PC-3 (cell line): Measurements from ENCODE around the gene PTPMT1. TPM values are rescaled to one million over a fixed set of nuclear protein-coding genes. Genes with fewer than 3 reads are reported as not detected.

ENCODE experiments used
- ATAC-seq: fragments of 200-7000 bp; cut with Tn5 transposase; 2 replicates; pipeline ENCODE4 v1.9.1; 2020; ENCODE audit warnings: mild to moderate bottlenecking, moderate library complexity
- BruUV-seq: library from RNA; stranded (reverse); fragments of 400-500 nt; replicated peaks from 2 replicates; lab custom pipeline; 2021; lab: Mats Ljungman, UMichigan
- CTCF ChIA-PET: fragments of 300-600 bp; sonication (Branson Sonifier 250); formaldehyde crosslinking; loops from one replicate; lab custom pipeline; 2022; ENCODE audit warnings: antibody characterized with exemption; lab: Charles Lee
- POLR2A ChIA-PET: fragments of 300-600 bp; sonication (Branson Sonifier 250); formaldehyde crosslinking; loops from one replicate; lab custom pipeline; 2022; ENCODE audit warnings: antibody characterized with exemption; ENCODE audit not compliant: unreplicated experiment; lab: Charles Lee
- DNase-seq: peaks from one replicate; pipeline ENCODE4 v3.0.0-alpha.2; 2015
- H2AFZ ChIP-seq: fragments of 300-600 bp; sonication (generic); 2 replicates; pipeline ENCODE4 v1.6.0; 2016; ENCODE audit warnings: antibody characterized with exemption, low read length
- H3F3A ChIP-seq: fragments of 300-600 bp; sonication (generic); one replicate; pipeline ENCODE4 v1.6.0; 2017; ENCODE audit warnings: antibody characterized with exemption, low read length, control low read depth, mild to moderate bottlenecking; ENCODE audit not compliant: unreplicated experiment
- H3K27ac ChIP-seq: fragments of 300-600 bp; sonication (generic); 2 replicates; pipeline ENCODE4 v1.5.1; 2016; ENCODE audit warnings: mild to moderate bottlenecking, low read length
- H3K27me3 ChIP-seq: fragments of 300-600 bp; sonication (generic); 2 replicates; pipeline ENCODE4 v1.6.1; 2016; ENCODE audit warnings: low read length, mixed read lengths
- H3K36me3 ChIP-seq: fragments of 300-600 bp; sonication (generic); 2 replicates; pipeline ENCODE4 v1.6.1; 2016; ENCODE audit warnings: low read depth, mixed run types, low read length, mixed read lengths
- H3K4me1 ChIP-seq: fragments of 300-600 bp; sonication (generic); 2 replicates; pipeline ENCODE4 v1.5.1; 2016; ENCODE audit warnings: low read length; ENCODE audit not compliant: insufficient read depth
- H3K4me2 ChIP-seq: fragments of 300-600 bp; sonication (generic); 2 replicates; pipeline ENCODE4 v1.6.0; 2016; ENCODE audit warnings: low read length
- H3K4me3 ChIP-seq: fragments of 300-600 bp; sonication (generic); 2 replicates; pipeline ENCODE4 v1.5.1; 2016; ENCODE audit warnings: mild to moderate bottlenecking, low read length, mixed read lengths
- H3K79me2 ChIP-seq: fragments of 300-600 bp; sonication (generic); 2 replicates; pipeline ENCODE4 v1.6.1; 2017; ENCODE audit warnings: low read length, mixed read lengths
- H3K9ac ChIP-seq: fragments of 300-600 bp; sonication (generic); 2 replicates; pipeline ENCODE4 v1.6.0; 2016; ENCODE audit warnings: mild to moderate bottlenecking, low read length
- H3K9me2 ChIP-seq: fragments of 300-600 bp; sonication (generic); replicated peaks from 2 replicates; pipeline ENCODE4 v1.6.1; 2016; ENCODE audit warnings: mixed run types, low read length, mixed read lengths
- H3K9me3 ChIP-seq: fragments of 300-600 bp; sonication (generic); 2 replicates; pipeline ENCODE4 v1.6.1; 2016; ENCODE audit warnings: low read length, mixed read lengths
- H4K20me1 ChIP-seq: fragments of 300-600 bp; sonication (generic); 2 replicates; pipeline ENCODE4 v1.6.1; 2016; ENCODE audit warnings: low read length, mixed read lengths
- EZH2 ChIP-seq: fragments of 300-600 bp; sonication (generic); IDR thresholded peaks from one replicate; pipeline ENCODE4 v1.6.1; 2017; ENCODE audit warnings: antibody characterized with exemption, mild to moderate bottlenecking, low read length; ENCODE audit not compliant: unreplicated experiment
- EZH2phosphoT487 ChIP-seq: fragments of 300-600 bp; sonication (generic); IDR thresholded peaks from 2 replicates; pipeline ENCODE4 v1.6.1; 2018; ENCODE audit warnings: mild to moderate bottlenecking, antibody characterized with exemption, low read length, borderline replicate concordance
- intact Hi-C: fragments of 100-400 bp; cut with micrococcal nuclease; formaldehyde crosslinking; loops from 2 replicates; pipeline ENCODE4 v1.9.0; 2023
- total RNA-seq: library from RNA; depleted of rRNA; stranded (reverse); fragments of >200 nt; gene quantifications from 2 replicates; pipeline ENCODE4 v1.2.3, GENCODE V29; 2014
- TF ChIP-seq, protein P1 (sequence below): fragments of 300-600 bp; sonication (generic); conservative IDR thresholded peaks from 2 replicates; pipeline ENCODE4 v1.5.1; 2017; ENCODE audit warnings: antibody characterized with exemption, low read depth, mild to moderate bottlenecking, low read length

The PTPMT1 gene
- total RNA-seq, 1 experiment from 2014 or later = 212 TPM

DNA sequence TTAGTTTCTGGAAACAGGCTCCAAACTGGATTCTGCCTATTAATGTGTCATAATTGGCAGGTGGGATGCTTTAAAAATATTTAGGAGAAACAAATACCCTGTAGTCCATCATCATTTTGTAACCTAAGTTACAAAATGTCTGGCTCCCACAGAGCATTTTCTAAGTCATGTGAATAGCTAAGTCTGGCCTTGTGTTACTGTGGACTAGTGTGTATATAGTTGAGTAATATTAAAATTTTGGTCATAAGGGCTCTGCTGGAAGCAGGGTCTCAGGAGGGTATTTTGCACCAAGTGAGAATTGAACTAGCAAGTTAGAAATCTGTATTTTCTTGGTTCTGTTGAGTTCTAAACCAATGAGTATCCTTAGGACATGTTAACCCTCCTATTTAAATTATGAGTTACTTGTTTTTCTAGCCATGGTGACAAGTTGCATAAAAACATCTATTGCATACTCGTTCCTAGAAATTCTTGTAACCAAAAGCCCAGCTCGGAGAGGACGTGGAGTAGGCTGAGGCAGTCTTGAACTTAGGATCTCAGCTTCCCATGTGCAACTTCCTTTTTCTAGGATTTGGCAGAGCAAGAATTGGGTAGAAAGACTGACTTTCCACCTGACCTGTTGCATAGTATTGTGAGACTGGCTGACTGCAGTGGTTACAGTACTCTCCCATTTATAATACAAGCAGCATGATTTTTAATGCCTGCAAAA, 5.4 kb downstream of the PTPMT1 start:
- H3K27me3 ChIP-seq = no peaks in the 10 kb centered on the region
- H3K36me3 ChIP-seq = peaks cover 27% of the 10 kb centered on the region
- no peaks in the 10 kb centered on the region for H3K9me2 ChIP-seq
- ChIA-PET CTCF (no interaction called here), POLR2A (no interaction called here)
- H2AFZ ChIP-seq = no peak overlapping the region
- ATAC-seq (no peak), DNase-seq (no peak)
- H3K9me3 ChIP-seq = no peaks in the 10 kb centered on the region
- no peak overlapping the region for H3K4me3 ChIP-seq
- peaks cover 7% of the 10 kb centered on the region for H4K20me1 ChIP-seq
- intact Hi-C loops = no loop called here
- BruUV-seq = no TSS peak
- TF ChIP-seq, protein P1, sequence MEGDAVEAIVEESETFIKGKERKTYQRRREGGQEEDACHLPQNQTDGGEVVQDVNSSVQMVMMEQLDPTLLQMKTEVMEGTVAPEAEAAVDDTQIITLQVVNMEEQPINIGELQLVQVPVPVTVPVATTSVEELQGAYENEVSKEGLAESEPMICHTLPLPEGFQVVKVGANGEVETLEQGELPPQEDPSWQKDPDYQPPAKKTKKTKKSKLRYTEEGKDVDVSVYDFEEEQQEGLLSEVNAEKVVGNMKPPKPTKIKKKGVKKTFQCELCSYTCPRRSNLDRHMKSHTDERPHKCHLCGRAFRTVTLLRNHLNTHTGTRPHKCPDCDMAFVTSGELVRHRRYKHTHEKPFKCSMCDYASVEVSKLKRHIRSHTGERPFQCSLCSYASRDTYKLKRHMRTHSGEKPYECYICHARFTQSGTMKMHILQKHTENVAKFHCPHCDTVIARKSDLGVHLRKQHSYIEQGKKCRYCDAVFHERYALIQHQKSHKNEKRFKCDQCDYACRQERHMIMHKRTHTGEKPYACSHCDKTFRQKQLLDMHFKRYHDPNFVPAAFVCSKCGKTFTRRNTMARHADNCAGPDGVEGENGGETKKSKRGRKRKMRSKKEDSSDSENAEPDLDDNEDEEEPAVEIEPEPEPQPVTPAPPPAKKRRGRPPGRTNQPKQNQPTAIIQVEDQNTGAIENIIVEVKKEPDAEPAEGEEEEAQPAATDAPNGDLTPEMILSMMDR = no peak
- no peak for TF ChIP-seq EZH2phosphoT487
- TF ChIP-seq EZH2 = no peak
- H3K27ac ChIP-seq = no peak overlapping the region
- 0 out of 2 replicates have a peak, but pooled peaks cover 6% of the 10 kb centered on the region for H3K4me1 ChIP-seq
- H3K79me2 ChIP-seq = peaks cover 57% of the 10 kb centered on the region
- H3K4me2 ChIP-seq = no peak overlapping the region
- no peak overlapping the region for H3K9ac ChIP-seq
- no peaks in the 10 kb centered on the region for H3F3A ChIP-seq

DNA sequence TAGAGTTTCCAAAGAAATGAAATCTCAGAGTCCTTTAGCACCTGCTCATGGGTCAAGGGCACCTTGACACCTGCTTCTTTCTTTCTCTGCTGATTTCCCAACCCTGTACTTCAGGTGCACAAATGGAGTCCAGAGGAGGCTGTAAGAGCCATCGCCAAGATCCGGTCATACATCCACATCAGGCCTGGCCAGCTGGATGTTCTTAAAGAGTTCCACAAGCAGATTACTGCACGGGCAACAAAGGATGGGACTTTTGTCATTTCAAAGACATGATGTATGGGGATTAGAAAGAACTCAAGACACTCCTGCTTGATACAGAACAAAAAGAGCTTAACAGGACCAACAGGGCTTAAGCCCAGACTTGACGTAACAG, 5.9 kb downstream of the PTPMT1 start:
- H3K9me3 ChIP-seq = no peaks in the 10 kb centered on the region
- H3K79me2 ChIP-seq = peaks cover 52% of the 10 kb centered on the region
- H3K9ac ChIP-seq = no peak overlapping the region
- ATAC-seq = no peak
- TF ChIP-seq EZH2 = no peak
- TF ChIP-seq, protein P1 = no peak
- no peak for TF ChIP-seq EZH2phosphoT487
- no TSS peak for BruUV-seq
- no peak for DNase-seq
- no peaks in the 10 kb centered on the region for H3K9me2 ChIP-seq
- no peak overlapping the region for H2AFZ ChIP-seq
- H3K36me3 ChIP-seq = peaks cover 27% of the 10 kb centered on the region
- H3K4me1 ChIP-seq = 0 out of 2 replicates have a peak, but pooled peaks cover 6% of the 10 kb centered on the region
- no peak overlapping the region for H3K4me3 ChIP-seq
- peaks cover 7% of the 10 kb centered on the region for H4K20me1 ChIP-seq
- intact Hi-C loops = no loop called here
- H3F3A ChIP-seq = no peaks in the 10 kb centered on the region
- no peak overlapping the region for H3K4me2 ChIP-seq
- POLR2A ChIA-PET = no interaction called here
- CTCF ChIA-PET = no interaction called here
- no peak overlapping the region for H3K27ac ChIP-seq
- H3K27me3 ChIP-seq = no peaks in the 10 kb centered on the region

DNA sequence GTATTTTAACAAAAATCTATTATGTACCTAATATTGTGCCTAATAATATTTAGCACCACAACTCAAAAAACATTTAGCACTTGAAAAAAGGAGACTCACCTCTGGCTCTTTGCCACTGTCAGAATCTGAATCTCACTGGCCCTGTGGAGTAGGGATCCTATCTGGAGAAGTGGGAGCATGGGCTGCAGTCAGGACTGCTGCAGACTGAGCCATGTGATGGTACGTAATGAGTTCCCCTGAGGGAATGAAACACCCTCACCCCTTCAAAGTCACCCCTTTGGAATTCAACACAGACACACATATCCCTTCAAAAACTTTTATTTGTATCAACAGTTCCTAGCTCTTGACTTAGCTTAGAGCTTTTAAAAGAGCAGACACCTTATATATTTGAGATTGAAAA, 6.5 kb downstream of the PTPMT1 start:
- Histone ChIP-seq H3K9me2 (no peaks in the 10 kb centered on the region), H4K20me1 (peaks cover 7% of the 10 kb centered on the region), H3K79me2 (peaks cover 47% of the 10 kb centered on the region), H3K4me2 (no peak overlapping the region), H3K9me3 (no peaks in the 10 kb centered on the region), H2AFZ (no peak overlapping the region), H3K4me3 (no peak overlapping the region), H3K27ac (no peak overlapping the region), H3K27me3 (no peaks in the 10 kb centered on the region), H3K36me3 (peaks cover 27% of the 10 kb centered on the region), H3K4me1 (peaks cover under 1% of the 10 kb centered on the region; the same call in 1 of the 2 replicates), H3K9ac (no peak overlapping the region), H3F3A (no peaks in the 10 kb centered on the region)
- no peak for DNase-seq
- ChIA-PET CTCF (no interaction called here), POLR2A (no interaction called here)
- ATAC-seq = no peak
- no peak for TF ChIP-seq EZH2phosphoT487
- TF ChIP-seq, protein P1 = no peak
- intact Hi-C loops = no loop called here
- BruUV-seq = TSS peak; percentile 1
